Measurements from ENCODE around the gene ALG1L2. TPM values are rescaled to one million over a fixed set of nuclear protein-coding genes. Genes with fewer than 3 reads are reported as not detected.
A peak's percentile ranks its signal among the peaks of the same experiment; 100 is the strongest.
"Not testable (repeated sequence)": the region's sequence is repeated elsewhere in the genome, so short reads cannot be mapped to it uniquely, and the experiment has no call there.

The ALG1L2 gene
- total RNA-seq, 2 experiments from 2014 or later = 0.42 to 0.96 TPM

DNA sequence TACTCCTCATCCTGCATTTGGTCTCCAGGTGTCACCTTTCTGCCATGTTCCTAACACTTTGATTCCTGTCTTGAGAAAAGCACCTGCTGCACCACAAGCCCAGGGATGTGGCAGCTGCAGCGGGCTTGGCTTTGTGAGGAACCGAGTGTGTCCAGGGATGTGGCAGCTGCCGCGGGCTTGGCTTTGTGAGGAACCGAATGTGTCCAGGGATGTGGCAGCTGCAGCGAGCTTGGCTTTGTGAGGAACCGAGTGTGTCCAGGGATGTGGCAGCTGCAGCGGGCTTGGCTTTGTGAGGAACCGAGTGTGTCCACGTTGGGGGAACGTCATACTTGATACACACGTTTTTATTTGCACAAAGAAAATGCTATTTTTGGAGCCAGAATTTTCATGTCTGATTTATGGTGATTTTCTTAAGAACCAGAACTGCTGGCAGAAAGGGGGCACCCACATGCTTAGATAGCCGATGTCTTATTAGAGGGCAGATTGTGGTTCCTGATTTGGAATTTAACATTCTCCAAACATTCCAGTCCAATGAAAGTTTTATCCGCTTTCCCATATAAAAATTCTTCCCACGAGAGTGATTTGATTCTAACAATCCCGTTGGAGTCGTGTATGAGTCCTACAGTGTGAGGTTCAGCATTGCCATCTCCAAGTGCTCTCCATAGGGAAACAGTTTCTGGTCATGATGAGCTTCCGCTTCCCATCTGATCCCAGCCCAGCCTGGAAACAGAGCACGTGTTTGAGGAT lies 17.2 kb downstream of the ALG1L2 start:
- CTCF ChIA-PET = interaction anchor here (1.5 to 1.8 kb wide), 2 partner anchors 14 to 156 kb away, joined by 3 read pairs; no protein-coding TSS in a partner anchor
- H3K9me3 Mint-ChIP-seq; H3K4me3 Mint-ChIP-seq; DNase-seq; POLR2A ChIA-PET; H3K27me3 Mint-ChIP-seq; H3K36me3 Mint-ChIP-seq (ENCODE audit: low read depth); H3K27ac Mint-ChIP-seq: not testable (repeated sequence)
- peaks cover 36% of the 10 kb centered on the region for H3K4me1 Mint-ChIP-seq

- H3K27ac Mint-ChIP-seq; DNase-seq; H3K4me1 Mint-ChIP-seq; H3K9me3 Mint-ChIP-seq; POLR2A ChIA-PET; H3K36me3 Mint-ChIP-seq (ENCODE audit: low read depth); H3K4me3 Mint-ChIP-seq; H3K27me3 Mint-ChIP-seq; CTCF ChIA-PET: not testable (repeated sequence)
Measured at GRCh38 chr3:130102545-130102944, 20.9 kb downstream of the ALG1L2 start.

GRCh38 chr3:130104191-130104590 lies 22.6 kb downstream of the ALG1L2 start:
- DNase-seq; CTCF ChIA-PET; H3K4me3 Mint-ChIP-seq; H3K36me3 Mint-ChIP-seq (ENCODE audit: low read depth); H3K4me1 Mint-ChIP-seq; POLR2A ChIA-PET; H3K27ac Mint-ChIP-seq; H3K27me3 Mint-ChIP-seq; H3K9me3 Mint-ChIP-seq: not testable (repeated sequence)

DNA sequence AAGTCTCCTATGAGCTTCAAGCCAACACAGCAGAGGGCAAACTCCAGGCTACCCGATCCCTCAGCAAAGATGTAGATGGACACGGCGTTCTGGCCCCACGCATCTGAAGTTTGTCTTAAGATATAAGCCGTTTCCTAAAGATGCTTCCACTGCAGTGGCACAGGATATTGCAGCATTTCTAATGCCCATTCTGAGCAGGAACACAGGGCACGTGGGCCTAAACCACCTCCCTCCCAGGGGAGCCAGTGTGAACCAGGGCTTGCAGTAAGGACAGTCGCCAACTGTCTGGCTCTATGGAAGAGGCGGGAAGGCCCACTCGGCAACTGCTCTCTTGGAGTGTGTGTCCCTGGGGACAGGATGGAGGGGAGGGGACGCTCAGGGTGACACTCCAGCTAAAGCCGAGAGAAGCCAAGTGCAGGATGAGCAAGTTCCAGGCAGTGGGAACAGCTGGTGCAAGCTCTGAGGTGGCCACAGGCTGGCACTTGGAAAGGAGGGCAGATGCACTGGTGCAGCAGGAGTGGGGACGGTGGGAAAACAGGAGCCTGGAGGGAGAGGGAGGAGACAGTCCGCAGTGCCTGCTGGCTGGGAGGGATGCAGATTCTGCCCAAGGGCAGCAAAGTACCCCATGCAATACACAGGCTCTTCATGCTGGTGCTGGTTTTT lies 25.8 kb downstream of the ALG1L2 start:
- H3K36me3 Mint-ChIP-seq (ENCODE audit: low read depth); DNase-seq; H3K9me3 Mint-ChIP-seq; POLR2A ChIA-PET; H3K4me3 Mint-ChIP-seq; CTCF ChIA-PET; H3K27me3 Mint-ChIP-seq: not testable (repeated sequence)
- H3K27ac Mint-ChIP-seq = peak overlapping the region; percentile 69
- peaks cover 18% of the 10 kb centered on the region for H3K4me1 Mint-ChIP-seq

DNA sequence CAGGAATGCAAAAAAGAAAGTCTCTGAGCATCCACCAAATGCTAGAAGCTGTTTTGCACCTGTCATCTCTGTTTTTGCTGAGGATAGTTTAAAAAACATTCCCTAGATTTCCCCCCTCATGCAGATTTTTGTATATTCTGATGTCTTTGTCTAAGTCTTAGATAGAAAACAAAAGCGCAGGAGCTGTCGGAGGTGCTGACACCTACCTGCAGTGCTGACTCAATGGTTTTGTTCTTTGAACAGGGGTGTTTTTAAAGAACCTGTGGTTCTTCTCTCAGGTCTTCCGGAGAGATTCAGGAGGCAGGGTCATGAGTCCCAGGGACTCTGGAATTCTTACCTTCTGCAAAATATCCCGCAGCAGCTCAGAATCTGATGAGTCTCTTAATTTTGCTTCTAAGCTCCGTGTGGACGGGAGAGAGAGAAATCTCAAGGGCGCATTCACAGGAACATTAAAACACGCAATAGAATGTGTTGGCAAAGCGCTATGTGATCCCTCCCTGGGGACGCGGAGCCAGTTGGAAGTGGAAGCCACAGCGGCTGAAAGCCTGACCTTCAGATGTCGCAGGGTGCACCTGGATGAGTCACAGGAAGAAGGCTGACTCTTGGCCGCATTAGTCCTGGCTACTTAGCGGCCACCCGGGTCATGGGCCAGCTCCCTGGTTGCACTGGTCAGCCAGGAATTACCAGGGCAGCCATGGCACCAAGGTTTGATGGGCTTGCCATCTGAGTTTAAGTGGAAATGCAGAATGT lies 27.4 kb downstream of the ALG1L2 start:
- DNase-seq; CTCF ChIA-PET; POLR2A ChIA-PET; H3K36me3 Mint-ChIP-seq (ENCODE audit: low read depth); H3K4me3 Mint-ChIP-seq; H3K9me3 Mint-ChIP-seq; H3K27ac Mint-ChIP-seq; H3K27me3 Mint-ChIP-seq: not testable (repeated sequence)
- H3K4me1 Mint-ChIP-seq = peaks cover 24% of the 10 kb centered on the region

GRCh38 chr3:130110386-130111169 lies 28.9 kb downstream of the ALG1L2 start:
- POLR2A ChIA-PET = not testable (repeated sequence)
- H3K4me1 Mint-ChIP-seq = peaks cover 26% of the 10 kb centered on the region
- CTCF ChIA-PET = interaction anchor here (1.4 kb wide), 1 partner anchor 13 kb away, joined by 4 read pairs; no protein-coding TSS in a partner anchor

DNA sequence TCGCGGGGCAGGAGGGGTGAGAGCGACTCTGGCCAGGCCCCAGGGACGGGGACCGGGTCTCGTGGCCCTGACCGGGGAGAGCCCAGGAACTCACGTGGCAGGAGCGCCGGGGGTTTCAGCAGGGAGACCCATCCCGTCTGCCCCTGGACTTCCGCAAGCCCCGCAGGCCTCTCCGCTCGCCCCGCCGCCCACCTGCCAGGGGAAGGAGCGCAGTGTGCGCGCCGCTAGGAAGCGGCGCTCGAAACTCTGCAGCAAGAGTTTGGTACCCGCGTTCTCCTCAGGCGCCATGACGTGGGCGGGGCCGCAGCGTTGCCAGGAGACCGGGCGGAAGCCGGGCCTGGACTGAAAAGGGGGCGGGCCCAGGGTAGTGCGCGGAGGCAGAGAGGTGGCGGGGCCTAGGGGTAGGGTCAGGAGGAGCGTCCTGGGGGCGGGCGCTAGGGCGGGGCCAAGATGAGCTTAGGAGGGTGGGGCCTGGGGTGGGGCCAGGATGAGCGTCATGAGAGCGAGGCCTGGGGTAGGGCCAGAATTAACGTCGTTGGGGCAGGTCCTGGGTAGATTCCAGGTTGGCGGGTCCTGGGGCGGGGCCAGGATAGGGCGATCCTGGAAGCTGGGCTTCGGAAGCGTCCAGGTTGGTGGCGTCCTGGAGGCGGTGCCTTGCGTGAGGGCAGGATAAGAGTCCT lies 29.7 kb downstream of the ALG1L2 start:
- ChIA-PET CTCF (interaction anchor here (1.4 kb wide), 1 partner anchor 14 kb away, joined by 4 read pairs; no protein-coding TSS in a partner anchor), POLR2A (no interaction called here)
- Mint-ChIP-seq H3K9me3 (no peaks in the 10 kb centered on the region), H3K4me3 (peak overlapping the region; percentile 93), H3K27me3 (no peaks in the 10 kb centered on the region), H3K36me3 (ENCODE audit: low read depth) (no peaks in the 10 kb centered on the region), H3K4me1 (peaks cover 26% of the 10 kb centered on the region), H3K27ac (peak overlapping the region; percentile 100)
- peak; percentile 99 for DNase-seq

More at GRCh38 chr3:130110386-130111169, 28.9 kb downstream of the ALG1L2 start:
- H3K27me3 Mint-ChIP-seq; H3K36me3 Mint-ChIP-seq (ENCODE audit: low read depth); H3K9me3 Mint-ChIP-seq: not testable (repeated sequence)
- Mint-ChIP-seq H3K27ac (peak overlapping the region; percentile 100), H3K4me3 (peak overlapping the region; percentile 93)
- DNase-seq = peak; percentile 23

DNA sequence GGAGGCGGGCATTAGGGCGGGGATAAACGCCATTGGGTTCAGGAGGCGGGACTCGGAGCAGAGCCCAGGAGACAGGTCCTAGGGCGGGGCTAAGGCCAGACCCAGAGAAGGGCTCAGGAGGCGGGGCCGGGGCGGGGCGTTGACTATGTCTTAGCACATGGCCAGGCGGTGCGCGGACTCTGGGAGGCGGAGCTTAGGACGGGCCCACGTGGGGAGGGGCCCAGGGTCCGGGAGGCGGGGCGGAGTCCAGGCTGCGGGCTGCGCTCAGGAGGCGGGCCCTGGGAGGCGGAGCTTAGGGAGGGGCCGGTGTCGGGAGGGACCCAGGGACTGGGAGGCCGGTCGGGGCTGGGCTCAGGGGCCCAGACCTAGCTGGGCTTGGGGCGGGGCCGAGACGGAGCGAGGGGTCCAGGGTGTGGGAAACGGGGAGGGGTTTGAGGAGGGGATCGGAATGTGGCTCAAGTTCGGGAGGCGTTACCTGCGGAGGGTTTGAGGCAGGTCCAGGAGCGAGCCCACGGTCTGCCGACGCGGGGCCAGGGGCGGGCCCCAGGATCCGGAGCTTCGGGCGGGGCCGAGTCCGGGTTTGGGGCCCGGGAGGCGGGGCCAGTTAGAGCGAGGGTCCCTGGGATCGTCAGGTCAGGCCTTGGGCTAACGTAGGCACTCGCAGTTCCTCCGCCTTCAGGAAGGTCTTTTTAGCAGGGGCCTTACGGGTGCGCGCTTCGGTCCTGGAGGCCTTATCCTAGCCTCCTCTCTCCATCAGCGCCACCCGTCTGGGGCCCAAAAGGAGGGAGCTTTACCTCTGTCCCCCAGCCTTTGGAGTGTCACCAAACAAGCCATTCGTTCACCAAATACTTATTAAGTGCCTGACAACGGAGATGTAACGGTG lies 30.5 kb downstream of the ALG1L2 start:
- H3K27me3 Mint-ChIP-seq; POLR2A ChIA-PET; H3K36me3 Mint-ChIP-seq (ENCODE audit: low read depth); H3K9me3 Mint-ChIP-seq: not testable (repeated sequence)
- H3K4me1 Mint-ChIP-seq = peaks cover 26% of the 10 kb centered on the region
- peak; percentile 99 for DNase-seq
- CTCF ChIA-PET = interaction anchor here (0.6 to 1.4 kb wide), 2 partner anchors 14 to 976 kb away, joined by 3 to 4 read pairs; no protein-coding TSS in a partner anchor
- H3K4me3 Mint-ChIP-seq = peak overlapping the region; percentile 93
- H3K27ac Mint-ChIP-seq = peak overlapping the region; percentile 100

GRCh38 chr3:130112748-130113073 lies 31.1 kb downstream of the ALG1L2 start:
- H3K9me3 Mint-ChIP-seq; DNase-seq; CTCF ChIA-PET; POLR2A ChIA-PET; H3K36me3 Mint-ChIP-seq (ENCODE audit: low read depth); H3K27me3 Mint-ChIP-seq: not testable (repeated sequence)
- Mint-ChIP-seq H3K4me3 (peak overlapping the region; percentile 93), H3K4me1 (peaks cover 26% of the 10 kb centered on the region), H3K27ac (peak overlapping the region; percentile 100)

- H3K9me3 Mint-ChIP-seq; H3K27me3 Mint-ChIP-seq; DNase-seq; POLR2A ChIA-PET; H3K27ac Mint-ChIP-seq; H3K36me3 Mint-ChIP-seq (ENCODE audit: low read depth); CTCF ChIA-PET; H3K4me3 Mint-ChIP-seq: not testable (repeated sequence)
- H3K4me1 Mint-ChIP-seq = peaks cover 16% of the 10 kb centered on the region
Measured at GRCh38 chr3:130115400-130115799, 33.8 kb downstream of the ALG1L2 start.

- H3K4me3 Mint-ChIP-seq = no peak overlapping the region
- POLR2A ChIA-PET = no interaction called here
- no peak overlapping the region for H3K27ac Mint-ChIP-seq
Measured at GRCh38 chr3:130117933-130118332, 36.3 kb downstream of the ALG1L2 start.

DNA sequence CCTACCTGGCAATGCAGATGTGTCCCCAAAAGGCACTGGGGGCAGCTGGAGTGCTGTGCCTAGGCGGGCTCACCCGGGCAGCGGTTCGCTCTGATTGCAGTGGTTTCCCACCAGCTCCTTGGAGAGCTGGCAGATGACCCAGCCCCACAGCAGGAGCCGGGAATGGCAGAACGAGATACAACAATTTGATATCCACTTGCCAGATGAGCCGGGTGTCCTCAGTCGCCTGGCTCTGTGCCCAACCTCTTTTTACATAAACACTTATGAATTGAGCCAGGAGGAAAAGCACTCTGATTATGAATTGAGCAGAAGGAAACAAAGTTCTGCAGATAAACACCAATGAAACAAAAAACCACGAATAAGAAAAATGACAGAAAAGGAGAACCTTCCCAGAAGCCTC lies 38.2 kb downstream of the ALG1L2 start:
- H3K4me1 Mint-ChIP-seq; H3K27ac Mint-ChIP-seq; POLR2A ChIA-PET; H3K36me3 Mint-ChIP-seq (ENCODE audit: low read depth); DNase-seq; CTCF ChIA-PET; H3K9me3 Mint-ChIP-seq; H3K27me3 Mint-ChIP-seq; H3K4me3 Mint-ChIP-seq: not testable (repeated sequence)

More at GRCh38 chr3:130117933-130118332, 36.3 kb downstream of the ALG1L2 start:
- no peaks in the 10 kb centered on the region for H3K27me3 Mint-ChIP-seq
- H3K4me1 Mint-ChIP-seq = peaks cover 3% of the 10 kb centered on the region
- no peaks in the 10 kb centered on the region for H3K9me3 Mint-ChIP-seq
- H3K36me3 Mint-ChIP-seq (ENCODE audit: low read depth) = no peaks in the 10 kb centered on the region
- CTCF ChIA-PET = no interaction called here
- no peak for DNase-seq
